HEK293 (cell line): Measurements from ENCODE around the gene CCDC9B.

Source experiments
- BCL11B ChIP-seq: fragments of 450-650 bp; formaldehyde crosslinking; IDR thresholded peaks from 2 replicates; pipeline ENCODE4 v1.5.1; 2016; ENCODE audit warnings: low read depth, missing biosample characterization, missing genetic modification characterization
- CTCF ChIP-seq: fragments of 450-650 bp; formaldehyde crosslinking; IDR thresholded peaks from 2 replicates; pipeline ENCODE4 v1.5.1; 2016; ENCODE audit warnings: missing biosample characterization, missing genetic modification characterization
- REST ChIP-seq: fragments of 450-650 bp; formaldehyde crosslinking; IDR thresholded peaks from 2 replicates; pipeline ENCODE4 v1.5.1; 2016; ENCODE audit warnings: missing biosample characterization, missing genetic modification characterization
- YY1 ChIP-seq: fragments of 450-650 bp; formaldehyde crosslinking; IDR thresholded peaks from 2 replicates; pipeline ENCODE4 v1.5.1; 2018; ENCODE audit warnings: missing biosample characterization, missing genetic modification characterization
- ZBTB8A ChIP-seq: fragments of 450-650 bp; formaldehyde crosslinking; IDR thresholded peaks from 2 replicates; pipeline ENCODE4 v1.5.1; 2016; ENCODE audit warnings: missing biosample characterization, missing genetic modification characterization
- ZFP3 ChIP-seq: fragments of 450-650 bp; formaldehyde crosslinking; IDR thresholded peaks from 2 replicates; pipeline ENCODE4 v1.5.1; 2016; ENCODE audit warnings: low read depth, missing biosample characterization, missing genetic modification characterization
- ZNF121 ChIP-seq: fragments of 450-650 bp; formaldehyde crosslinking; IDR thresholded peaks from 2 replicates; pipeline ENCODE4 v1.5.1; 2016; ENCODE audit warnings: missing biosample characterization, missing genetic modification characterization
- ZNF146 ChIP-seq: fragments of 450-650 bp; formaldehyde crosslinking; IDR thresholded peaks from 2 replicates; pipeline ENCODE4 v1.5.1; 2016; ENCODE audit warnings: missing biosample characterization, missing genetic modification characterization
- ZNF18 ChIP-seq: fragments of 450-650 bp; formaldehyde crosslinking; IDR thresholded peaks from 2 replicates; pipeline ENCODE4 v1.5.1; 2016; ENCODE audit warnings: missing biosample characterization, missing genetic modification characterization
- ZNF274 ChIP-seq, 2 experiments: fragments of 200-500 bp in 1 of 2; fragments of 450-650 bp in 1 of 2; sonication (Bioruptor generic) in 1 of 2; formaldehyde crosslinking in 1 of 2; IDR thresholded peaks; 2 replicates each; pipeline versions ENCODE4 v1.5.1 to v1.6.1; 2014 to 2016; ENCODE audit warnings: borderline replicate concordance in 1 of 2, inconsistent platforms in 1 of 2, low read length in 1 of 2, missing biosample characterization in 1 of 2, missing genetic modification characterization in 1 of 2
- ZNF362 ChIP-seq: fragments of 450-650 bp; formaldehyde crosslinking; IDR thresholded peaks from 2 replicates; pipeline ENCODE4 v1.5.1; 2016; ENCODE audit warnings: missing biosample characterization, missing genetic modification characterization
- ZNF394 ChIP-seq: fragments of 450-650 bp; formaldehyde crosslinking; IDR thresholded peaks from 2 replicates; pipeline ENCODE4 v1.5.1; 2016; ENCODE audit warnings: missing biosample characterization, missing genetic modification characterization, mild to moderate bottlenecking, moderate library complexity, borderline replicate concordance
- ZNF549 ChIP-seq: fragments of 450-650 bp; IDR thresholded peaks from 2 replicates; pipeline ENCODE4 v1.5.1; 2018; ENCODE audit warnings: missing biosample characterization, missing genetic modification characterization, mild to moderate bottlenecking, inconsistent platforms, moderate library complexity

- TF ChIP-seq CTCF (tag by site-specific recombination) = no peak
- TF ChIP-seq ZNF362 (tag by site-specific recombination) = no peak
- no peak for TF ChIP-seq ZNF146 (tag by site-specific recombination)
- no peak for TF ChIP-seq ZNF394 (tag by site-specific recombination)
- TF ChIP-seq BCL11B = no peak
- TF ChIP-seq YY1 (tag by site-specific recombination) = no peak
- TF ChIP-seq ZNF18 = no peak
- no peak for TF ChIP-seq ZBTB8A
- TF ChIP-seq ZNF549 = no peak
- TF ChIP-seq ZNF274 (IDR thresholded peaks at IDR 0.05; ENCODE audit: low read length) = no peak
- TF ChIP-seq ZNF274 (tag by site-specific recombination; IDR thresholded peaks at IDR 0.05; ENCODE audit: borderline replicate concordance) = no peak
- TF ChIP-seq ZNF121 (tag by site-specific recombination) = no peak
- no peak for TF ChIP-seq REST (tag by site-specific recombination)
- TF ChIP-seq ZFP3 (tag by site-specific recombination) = no peak
Observed at GRCh38 chr15:40372981-40373380, 32.2 kb upstream of the CCDC9B start.
